WTC11 (cell line): ENCODE data around the gene SLC25A28. TPM values are rescaled to one million over a fixed set of nuclear protein-coding genes. Genes with fewer than 3 reads are reported as not detected.

Source experiments
- ATAC-seq: fragments of 200-7000 bp; cut with Tn5 transposase; 2 replicates; pipeline ENCODE4 v1.10.0; 2021; ENCODE audit warnings: mild to moderate bottlenecking, moderate library complexity
- CTCF ChIA-PET: fragments of 300-600 bp; sonication (Branson Sonifier 250); formaldehyde crosslinking; loops from one replicate; lab custom pipeline; 2021; ENCODE audit warnings: antibody characterized with exemption; lab: Charles Lee
- POLR2A ChIA-PET: fragments of 350-600 bp; sonication (Branson Sonifier 250); formaldehyde crosslinking; loops from one replicate; lab custom pipeline; 2021; ENCODE audit warnings: antibody characterized with exemption; lab: Charles Lee
- DNase-seq: peaks from one replicate; pipeline ENCODE4 v3.0.0; 2021; ENCODE audit warnings: low spot score
- H3K27ac Mint-ChIP-seq: 2 replicates; pipeline ENCODE4 v1.8.0; 2021; ENCODE audit warnings: mixed read lengths
- H3K27me3 Mint-ChIP-seq: 2 replicates; pipeline ENCODE4 v1.8.0; 2021; ENCODE audit warnings: low read depth, mild to moderate bottlenecking, moderate library complexity, mixed read lengths
- H3K36me3 Mint-ChIP-seq: 2 replicates; pipeline ENCODE4 v1.8.0; 2021; ENCODE audit warnings: mixed read lengths
- H3K4me1 Mint-ChIP-seq: 2 replicates; pipeline ENCODE4 v1.8.0; 2022; ENCODE audit warnings: mixed read lengths
- H3K4me3 Mint-ChIP-seq: 2 replicates; pipeline ENCODE4 v1.8.0; 2021; ENCODE audit warnings: mild to moderate bottlenecking, moderate library complexity, mixed read lengths
- H3K9me3 Mint-ChIP-seq: 2 replicates; pipeline ENCODE4 v1.8.0; 2021; ENCODE audit warnings: mixed read lengths
- ATF1 ChIP-seq: sonication (generic); formaldehyde crosslinking; IDR thresholded peaks from 2 replicates; pipeline ENCODE4 v1.8.1; 2023; ENCODE audit warnings: mild to moderate bottlenecking, moderate library complexity, missing genetic modification reagents
- CREM ChIP-seq: sonication (generic); formaldehyde crosslinking; IDR thresholded peaks from 2 replicates; pipeline ENCODE4 v1.8.1; 2022; ENCODE audit warnings: mild to moderate bottlenecking, missing genetic modification reagents, moderate library complexity
- FOXK1 ChIP-seq: sonication (generic); formaldehyde crosslinking; IDR thresholded peaks from 2 replicates; pipeline ENCODE4 v1.8.0; 2022; ENCODE audit warnings: mild to moderate bottlenecking, moderate library complexity, missing genetic modification reagents
- FOXP1 ChIP-seq: sonication (generic); formaldehyde crosslinking; IDR thresholded peaks from 2 replicates; pipeline ENCODE4 v1.8.0; 2022; ENCODE audit warnings: missing genetic modification reagents, mild to moderate bottlenecking, moderate library complexity, borderline replicate concordance
- GABPB1 ChIP-seq: sonication (generic); formaldehyde crosslinking; IDR thresholded peaks from 2 replicates; pipeline ENCODE4 v1.8.1; 2023; ENCODE audit warnings: mild to moderate bottlenecking, missing genetic modification reagents
- KAT7 ChIP-seq: sonication (generic); formaldehyde crosslinking; IDR thresholded peaks from 2 replicates; pipeline ENCODE4 v1.8.1; 2023; ENCODE audit warnings: missing genetic modification reagents, mild to moderate bottlenecking, borderline replicate concordance
- MYBL2 ChIP-seq: sonication (generic); formaldehyde crosslinking; IDR thresholded peaks from 2 replicates; pipeline ENCODE4 v1.8.1; 2023; ENCODE audit warnings: mild to moderate bottlenecking, moderate library complexity, missing genetic modification reagents
- NFE2L1 ChIP-seq: sonication (generic); formaldehyde crosslinking; IDR thresholded peaks from 2 replicates; pipeline ENCODE4 v1.8.1; 2023; ENCODE audit warnings: missing genetic modification reagents
- NFYB ChIP-seq: sonication (generic); formaldehyde crosslinking; conservative IDR thresholded peaks from 2 replicates; pipeline ENCODE4 v1.8.0; 2022; ENCODE audit warnings: low read depth, missing genetic modification reagents
- SMAD3 ChIP-seq: sonication (generic); formaldehyde crosslinking; IDR thresholded peaks from 2 replicates; pipeline ENCODE4 v1.8.0; 2022; ENCODE audit warnings: missing genetic modification reagents, mild to moderate bottlenecking, borderline replicate concordance
- SP1 ChIP-seq: sonication (generic); formaldehyde crosslinking; conservative IDR thresholded peaks from 2 replicates; pipeline ENCODE4 v1.8.1; 2022; ENCODE audit warnings: missing genetic modification reagents
- ZNF121 ChIP-seq: sonication (generic); formaldehyde crosslinking; IDR thresholded peaks from 2 replicates; pipeline ENCODE4 v1.8.0; 2023; ENCODE audit warnings: missing genetic modification reagents
- ZNF138 ChIP-seq: sonication (generic); formaldehyde crosslinking; conservative IDR thresholded peaks from 2 replicates; pipeline ENCODE4 v1.8.1; 2022; ENCODE audit warnings: mild to moderate bottlenecking, moderate library complexity, missing genetic modification reagents
- ZNF232 ChIP-seq: sonication (generic); formaldehyde crosslinking; IDR thresholded peaks from 2 replicates; pipeline ENCODE4 v1.8.0; 2022; ENCODE audit warnings: mild to moderate bottlenecking, missing genetic modification reagents
- total RNA-seq: library from RNA; stranded (reverse); gene quantifications from 3 replicates; pipeline ENCODE4 v1.2.3, GENCODE V29; 2021
- TF ChIP-seq, protein P1 (sequence below): sonication (generic); formaldehyde crosslinking; IDR thresholded peaks from 2 replicates; pipeline ENCODE4 v1.8.0; 2022; ENCODE audit warnings: mild to moderate bottlenecking, missing genetic modification reagents
- TF ChIP-seq, protein P2 (sequence below): sonication (generic); formaldehyde crosslinking; IDR thresholded peaks from 2 replicates; pipeline ENCODE4 v1.8.0; 2022; ENCODE audit warnings: mild to moderate bottlenecking, missing genetic modification reagents
- TF ChIP-seq, protein P3 (sequence below): sonication (generic); formaldehyde crosslinking; IDR thresholded peaks from 2 replicates; pipeline ENCODE4 v1.8.1; 2023; ENCODE audit warnings: mild to moderate bottlenecking, missing genetic modification reagents, moderate library complexity
- TF ChIP-seq, protein P4 (sequence below): fragments of 250-450 bp; sonication (Bioruptor Pico); IDR thresholded peaks from 2 replicates; pipeline ENCODE4 v1.9.0; 2021; ENCODE audit warnings: mild to moderate bottlenecking
- TF ChIP-seq, protein P5 (sequence below): sonication (generic); formaldehyde crosslinking; IDR thresholded peaks from 2 replicates; pipeline ENCODE4 v1.8.0; 2022; ENCODE audit warnings: mild to moderate bottlenecking, missing genetic modification reagents
- TF ChIP-seq, protein P6 (sequence below): sonication (generic); formaldehyde crosslinking; IDR thresholded peaks from 2 replicates; pipeline ENCODE4 v1.8.1; 2023; ENCODE audit warnings: mild to moderate bottlenecking, moderate library complexity, missing genetic modification reagents
- TF ChIP-seq, protein P7 (sequence below): sonication (generic); formaldehyde crosslinking; IDR thresholded peaks from 2 replicates; pipeline ENCODE4 v1.8.0; 2023; ENCODE audit warnings: missing genetic modification reagents
- TF ChIP-seq, protein P8 (sequence below): sonication (generic); formaldehyde crosslinking; IDR thresholded peaks from 2 replicates; pipeline ENCODE4 v1.8.1; 2022; ENCODE audit warnings: mild to moderate bottlenecking, moderate library complexity, missing genetic modification reagents
- TF ChIP-seq, protein P9 (sequence below): sonication (generic); formaldehyde crosslinking; IDR thresholded peaks from 2 replicates; pipeline ENCODE4 v1.8.0; 2023; ENCODE audit warnings: mild to moderate bottlenecking, missing genetic modification reagents

The SLC25A28 gene
- total RNA-seq, 1 experiment from 2014 or later, result 18.2 TPM

DNA sequence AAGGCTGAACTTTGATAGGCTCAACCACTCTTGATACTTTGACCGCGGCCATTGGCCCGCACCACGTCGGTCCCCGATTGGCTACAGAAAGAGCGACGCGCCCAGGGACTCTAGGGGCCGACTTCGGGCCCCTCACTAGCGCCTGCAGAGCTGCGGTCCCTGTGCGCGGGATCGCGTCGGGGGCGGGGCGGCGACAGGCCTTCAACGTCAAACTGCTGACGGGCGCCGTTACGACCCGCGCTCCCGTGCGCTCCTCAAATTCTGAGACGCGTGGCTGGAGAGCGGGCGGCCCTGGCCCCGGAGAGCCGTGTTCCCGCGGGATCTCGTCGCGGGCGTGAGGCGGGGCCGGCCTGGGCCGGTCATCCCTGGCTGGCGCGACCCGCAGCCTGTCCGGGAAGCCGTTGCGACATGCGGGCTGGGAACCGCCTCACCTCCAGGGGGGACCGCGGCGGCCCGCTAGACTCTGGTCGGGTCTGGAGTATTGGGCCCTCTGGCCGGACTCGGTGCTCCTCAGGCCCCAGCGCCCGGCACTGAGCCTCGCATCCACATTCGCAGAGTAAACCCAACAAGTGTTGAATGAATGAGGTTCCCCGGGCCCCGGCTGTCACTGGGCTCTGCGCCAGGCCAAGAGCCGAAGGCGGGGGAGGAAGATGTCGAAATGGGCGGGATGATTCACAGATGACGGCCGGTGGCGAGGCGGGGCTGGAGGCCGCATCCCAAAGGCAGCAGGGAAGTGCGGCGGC is 643 bp upstream of the SLC25A28 start:
- DNase-seq (peak; percentile 90), ATAC-seq (peak; percentile 92)
- peak overlapping the region; percentile 91 for H3K27ac Mint-ChIP-seq
- H3K4me3 Mint-ChIP-seq, result peak overlapping the region; percentile 81
- no peaks in the 10 kb centered on the region for H3K36me3 Mint-ChIP-seq
- H3K9me3 Mint-ChIP-seq, result peaks cover 9% of the 10 kb centered on the region
- H3K4me1 Mint-ChIP-seq, result peaks cover 30% of the 10 kb centered on the region
- ChIA-PET CTCF (interaction anchor here (1.0 to 2.9 kb wide), 9 partner anchors 9 to 374 kb away, joined by 3 to 16 read pairs (median 5); partner anchors contain the start of genes ENTPD7 and GOT1), POLR2A (interaction anchor here (1.3 to 2.6 kb wide), 4 partner anchors 39 to 190 kb away, joined by 6 to 11 read pairs (median 8); partner anchors contain the start of genes COX15, CUTC, ENTPD7 and GOT1)
- peaks cover 3% of the 10 kb centered on the region; the same call in 1 of the 2 replicates for H3K27me3 Mint-ChIP-seq
- TF ChIP-seq, protein P1, sequence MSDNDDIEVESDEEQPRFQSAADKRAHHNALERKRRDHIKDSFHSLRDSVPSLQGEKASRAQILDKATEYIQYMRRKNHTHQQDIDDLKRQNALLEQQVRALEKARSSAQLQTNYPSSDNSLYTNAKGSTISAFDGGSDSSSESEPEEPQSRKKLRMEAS (CRISPR knock-in tag), result peak; percentile 33; the same call in 1 of the 2 replicates
- TF ChIP-seq ZNF232 (CRISPR knock-in tag) (peak; percentile 83), ATF1 (CRISPR knock-in tag) (0 out of 2 replicates have a peak, but pooled peaks have one; percentile 30), NFE2L1 (CRISPR knock-in tag) (0 out of 2 replicates have a peak, but pooled peaks have one; percentile 53), MYBL2 (0 out of 2 replicates have a peak, but pooled peaks have one; percentile 25), NFYB (CRISPR knock-in tag) (peak; percentile 9), CREM (CRISPR knock-in tag) (peak; percentile 70), ZNF138 (CRISPR knock-in tag) (0 out of 2 replicates have a peak, but pooled peaks have one; percentile 65), GABPB1 (0 out of 2 replicates have a peak, but pooled peaks have one; percentile 26), KAT7 (CRISPR knock-in tag) (no peak), ZNF121 (no peak), SP1 (CRISPR knock-in tag) (peak; percentile 16; the same call in 1 of the 2 replicates), FOXP1 (CRISPR knock-in tag) (peak; percentile 78), FOXK1 (CRISPR knock-in tag) (peak; percentile 43; the same call in 1 of the 2 replicates), SMAD3 (peak; percentile 20; the same call in 1 of the 2 replicates)
- TF ChIP-seq, protein P2, sequence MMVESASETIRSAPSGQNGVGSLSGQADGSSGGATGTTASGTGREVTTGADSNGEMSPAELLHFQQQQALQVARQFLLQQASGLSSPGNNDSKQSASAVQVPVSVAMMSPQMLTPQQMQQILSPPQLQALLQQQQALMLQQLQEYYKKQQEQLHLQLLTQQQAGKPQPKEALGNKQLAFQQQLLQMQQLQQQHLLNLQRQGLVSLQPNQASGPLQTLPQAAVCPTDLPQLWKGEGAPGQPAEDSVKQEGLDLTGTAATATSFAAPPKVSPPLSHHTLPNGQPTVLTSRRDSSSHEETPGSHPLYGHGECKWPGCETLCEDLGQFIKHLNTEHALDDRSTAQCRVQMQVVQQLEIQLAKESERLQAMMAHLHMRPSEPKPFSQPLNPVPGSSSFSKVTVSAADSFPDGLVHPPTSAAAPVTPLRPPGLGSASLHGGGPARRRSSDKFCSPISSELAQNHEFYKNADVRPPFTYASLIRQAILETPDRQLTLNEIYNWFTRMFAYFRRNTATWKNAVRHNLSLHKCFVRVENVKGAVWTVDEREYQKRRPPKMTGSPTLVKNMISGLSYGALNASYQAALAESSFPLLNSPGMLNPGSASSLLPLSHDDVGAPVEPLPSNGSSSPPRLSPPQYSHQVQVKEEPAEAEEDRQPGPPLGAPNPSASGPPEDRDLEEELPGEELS, result peak; percentile 72; the same call in 1 of the 2 replicates
- TF ChIP-seq, protein P3, sequence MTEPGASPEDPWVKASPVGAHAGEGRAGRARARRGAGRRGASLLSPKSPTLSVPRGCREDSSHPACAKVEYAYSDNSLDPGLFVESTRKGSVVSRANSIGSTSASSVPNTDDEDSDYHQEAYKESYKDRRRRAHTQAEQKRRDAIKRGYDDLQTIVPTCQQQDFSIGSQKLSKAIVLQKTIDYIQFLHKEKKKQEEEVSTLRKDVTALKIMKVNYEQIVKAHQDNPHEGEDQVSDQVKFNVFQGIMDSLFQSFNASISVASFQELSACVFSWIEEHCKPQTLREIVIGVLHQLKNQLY (CRISPR knock-in tag), result no peak
- TF ChIP-seq, protein P4, sequence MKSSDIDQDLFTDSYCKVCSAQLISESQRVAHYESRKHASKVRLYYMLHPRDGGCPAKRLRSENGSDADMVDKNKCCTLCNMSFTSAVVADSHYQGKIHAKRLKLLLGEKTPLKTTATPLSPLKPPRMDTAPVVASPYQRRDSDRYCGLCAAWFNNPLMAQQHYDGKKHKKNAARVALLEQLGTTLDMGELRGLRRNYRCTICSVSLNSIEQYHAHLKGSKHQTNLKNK (CRISPR knock-in tag), result no peak
- TF ChIP-seq, protein P5, sequence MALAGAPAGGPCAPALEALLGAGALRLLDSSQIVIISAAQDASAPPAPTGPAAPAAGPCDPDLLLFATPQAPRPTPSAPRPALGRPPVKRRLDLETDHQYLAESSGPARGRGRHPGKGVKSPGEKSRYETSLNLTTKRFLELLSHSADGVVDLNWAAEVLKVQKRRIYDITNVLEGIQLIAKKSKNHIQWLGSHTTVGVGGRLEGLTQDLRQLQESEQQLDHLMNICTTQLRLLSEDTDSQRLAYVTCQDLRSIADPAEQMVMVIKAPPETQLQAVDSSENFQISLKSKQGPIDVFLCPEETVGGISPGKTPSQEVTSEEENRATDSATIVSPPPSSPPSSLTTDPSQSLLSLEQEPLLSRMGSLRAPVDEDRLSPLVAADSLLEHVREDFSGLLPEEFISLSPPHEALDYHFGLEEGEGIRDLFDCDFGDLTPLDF, result peak; percentile 69; the same call in 1 of the 2 replicates
- TF ChIP-seq, protein P6, sequence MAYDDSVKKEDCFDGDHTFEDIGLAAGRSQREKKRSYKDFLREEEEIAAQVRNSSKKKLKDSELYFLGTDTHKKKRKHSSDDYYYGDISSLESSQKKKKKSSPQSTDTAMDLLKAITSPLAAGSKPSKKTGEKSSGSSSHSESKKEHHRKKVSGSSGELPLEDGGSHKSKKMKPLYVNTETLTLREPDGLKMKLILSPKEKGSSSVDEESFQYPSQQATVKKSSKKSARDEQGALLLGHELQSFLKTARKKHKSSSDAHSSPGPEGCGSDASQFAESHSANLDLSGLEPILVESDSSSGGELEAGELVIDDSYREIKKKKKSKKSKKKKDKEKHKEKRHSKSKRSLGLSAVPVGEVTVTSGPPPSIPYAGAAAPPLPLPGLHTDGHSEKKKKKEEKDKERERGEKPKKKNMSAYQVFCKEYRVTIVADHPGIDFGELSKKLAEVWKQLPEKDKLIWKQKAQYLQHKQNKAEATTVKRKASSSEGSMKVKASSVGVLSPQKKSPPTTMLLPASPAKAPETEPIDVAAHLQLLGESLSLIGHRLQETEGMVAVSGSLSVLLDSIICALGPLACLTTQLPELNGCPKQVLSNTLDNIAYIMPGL (CRISPR knock-in tag), result peak; percentile 76; the same call in 1 of the 2 replicates
- TF ChIP-seq, protein P7, sequence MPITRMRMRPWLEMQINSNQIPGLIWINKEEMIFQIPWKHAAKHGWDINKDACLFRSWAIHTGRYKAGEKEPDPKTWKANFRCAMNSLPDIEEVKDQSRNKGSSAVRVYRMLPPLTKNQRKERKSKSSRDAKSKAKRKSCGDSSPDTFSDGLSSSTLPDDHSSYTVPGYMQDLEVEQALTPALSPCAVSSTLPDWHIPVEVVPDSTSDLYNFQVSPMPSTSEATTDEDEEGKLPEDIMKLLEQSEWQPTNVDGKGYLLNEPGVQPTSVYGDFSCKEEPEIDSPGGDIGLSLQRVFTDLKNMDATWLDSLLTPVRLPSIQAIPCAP (CRISPR knock-in tag), result no peak
- TF ChIP-seq, protein P8, sequence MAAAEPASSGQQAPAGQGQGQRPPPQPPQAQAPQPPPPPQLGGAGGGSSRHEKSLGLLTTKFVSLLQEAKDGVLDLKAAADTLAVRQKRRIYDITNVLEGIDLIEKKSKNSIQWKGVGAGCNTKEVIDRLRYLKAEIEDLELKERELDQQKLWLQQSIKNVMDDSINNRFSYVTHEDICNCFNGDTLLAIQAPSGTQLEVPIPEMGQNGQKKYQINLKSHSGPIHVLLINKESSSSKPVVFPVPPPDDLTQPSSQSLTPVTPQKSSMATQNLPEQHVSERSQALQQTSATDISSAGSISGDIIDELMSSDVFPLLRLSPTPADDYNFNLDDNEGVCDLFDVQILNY, result peak; percentile 80; the same call in 1 of the 2 replicates
- TF ChIP-seq, protein P9, sequence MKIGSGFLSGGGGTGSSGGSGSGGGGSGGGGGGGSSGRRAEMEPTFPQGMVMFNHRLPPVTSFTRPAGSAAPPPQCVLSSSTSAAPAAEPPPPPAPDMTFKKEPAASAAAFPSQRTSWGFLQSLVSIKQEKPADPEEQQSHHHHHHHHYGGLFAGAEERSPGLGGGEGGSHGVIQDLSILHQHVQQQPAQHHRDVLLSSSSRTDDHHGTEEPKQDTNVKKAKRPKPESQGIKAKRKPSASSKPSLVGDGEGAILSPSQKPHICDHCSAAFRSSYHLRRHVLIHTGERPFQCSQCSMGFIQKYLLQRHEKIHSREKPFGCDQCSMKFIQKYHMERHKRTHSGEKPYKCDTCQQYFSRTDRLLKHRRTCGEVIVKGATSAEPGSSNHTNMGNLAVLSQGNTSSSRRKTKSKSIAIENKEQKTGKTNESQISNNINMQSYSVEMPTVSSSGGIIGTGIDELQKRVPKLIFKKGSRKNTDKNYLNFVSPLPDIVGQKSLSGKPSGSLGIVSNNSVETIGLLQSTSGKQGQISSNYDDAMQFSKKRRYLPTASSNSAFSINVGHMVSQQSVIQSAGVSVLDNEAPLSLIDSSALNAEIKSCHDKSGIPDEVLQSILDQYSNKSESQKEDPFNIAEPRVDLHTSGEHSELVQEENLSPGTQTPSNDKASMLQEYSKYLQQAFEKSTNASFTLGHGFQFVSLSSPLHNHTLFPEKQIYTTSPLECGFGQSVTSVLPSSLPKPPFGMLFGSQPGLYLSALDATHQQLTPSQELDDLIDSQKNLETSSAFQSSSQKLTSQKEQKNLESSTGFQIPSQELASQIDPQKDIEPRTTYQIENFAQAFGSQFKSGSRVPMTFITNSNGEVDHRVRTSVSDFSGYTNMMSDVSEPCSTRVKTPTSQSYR, result 0 out of 2 replicates have a peak, but pooled peaks have one; percentile 18
